GM12801 (cell line): Measurements from ENCODE around the gene ARMC9.

Experiments used
- TF ChIP-seq, protein P1 (sequence below): IDR thresholded peaks from one replicate; pipeline ENCODE4 v1.5.1; 2011; ENCODE audit warnings: control low read depth; ENCODE audit not compliant: insufficient read length; ENCODE audit errors: extremely low read depth

ARMC9 gene

DNA sequence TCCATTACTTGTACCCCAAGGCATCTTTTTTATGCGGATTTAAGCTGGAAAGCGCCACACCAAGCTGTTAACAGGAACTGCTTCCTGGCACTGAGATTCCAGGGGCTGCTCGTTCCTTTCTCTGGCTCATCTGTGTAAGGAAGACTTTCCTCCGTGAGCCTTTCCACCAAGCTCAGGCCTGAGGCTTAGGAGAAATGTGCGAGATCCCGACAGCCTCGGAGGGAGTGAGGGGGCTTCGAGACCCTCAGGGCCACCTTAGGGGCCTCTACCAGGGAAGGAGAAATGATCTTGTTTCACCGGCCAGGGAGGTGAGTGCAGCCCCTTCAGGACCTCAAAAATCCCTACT is 214.2 kb downstream of the ARMC9 start:
- TF ChIP-seq, protein P1, sequence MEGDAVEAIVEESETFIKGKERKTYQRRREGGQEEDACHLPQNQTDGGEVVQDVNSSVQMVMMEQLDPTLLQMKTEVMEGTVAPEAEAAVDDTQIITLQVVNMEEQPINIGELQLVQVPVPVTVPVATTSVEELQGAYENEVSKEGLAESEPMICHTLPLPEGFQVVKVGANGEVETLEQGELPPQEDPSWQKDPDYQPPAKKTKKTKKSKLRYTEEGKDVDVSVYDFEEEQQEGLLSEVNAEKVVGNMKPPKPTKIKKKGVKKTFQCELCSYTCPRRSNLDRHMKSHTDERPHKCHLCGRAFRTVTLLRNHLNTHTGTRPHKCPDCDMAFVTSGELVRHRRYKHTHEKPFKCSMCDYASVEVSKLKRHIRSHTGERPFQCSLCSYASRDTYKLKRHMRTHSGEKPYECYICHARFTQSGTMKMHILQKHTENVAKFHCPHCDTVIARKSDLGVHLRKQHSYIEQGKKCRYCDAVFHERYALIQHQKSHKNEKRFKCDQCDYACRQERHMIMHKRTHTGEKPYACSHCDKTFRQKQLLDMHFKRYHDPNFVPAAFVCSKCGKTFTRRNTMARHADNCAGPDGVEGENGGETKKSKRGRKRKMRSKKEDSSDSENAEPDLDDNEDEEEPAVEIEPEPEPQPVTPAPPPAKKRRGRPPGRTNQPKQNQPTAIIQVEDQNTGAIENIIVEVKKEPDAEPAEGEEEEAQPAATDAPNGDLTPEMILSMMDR: no peak

- TF ChIP-seq, protein P1: no peak
Measured at GRCh38 chr2:231413456-231413855, 215.0 kb downstream of the ARMC9 start.

DNA sequence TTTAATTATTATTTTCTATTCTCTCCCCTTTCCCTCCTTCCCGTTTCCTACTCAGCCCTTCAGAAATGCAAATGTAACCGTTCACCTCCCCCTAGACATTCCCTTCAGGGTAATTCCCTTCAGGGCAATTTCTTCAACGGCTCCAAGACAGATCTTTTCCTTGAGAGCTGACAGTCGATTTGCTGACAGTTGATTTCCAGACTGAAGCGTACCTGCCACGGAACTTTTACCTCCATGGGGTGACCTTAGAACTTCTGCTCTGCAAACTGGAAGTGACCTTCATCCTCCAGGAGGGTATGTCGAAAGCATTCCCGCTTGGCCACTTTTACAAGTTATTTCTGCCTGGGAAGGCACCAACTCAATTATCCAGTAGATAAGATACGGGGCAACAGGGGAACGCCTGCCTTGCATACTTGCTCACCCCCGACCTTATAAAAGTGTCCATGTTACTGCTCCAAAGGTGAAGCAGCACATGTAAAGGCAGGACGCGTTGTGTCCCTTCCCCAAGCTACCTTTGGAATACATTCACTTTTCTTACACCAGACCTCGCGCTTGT is 215.6 kb downstream of the ARMC9 start:
- TF ChIP-seq, protein P1: no peak

- TF ChIP-seq, protein P1: no peak
Measured at GRCh38 chr2:231415029-231415428, 216.6 kb downstream of the ARMC9 start.

DNA sequence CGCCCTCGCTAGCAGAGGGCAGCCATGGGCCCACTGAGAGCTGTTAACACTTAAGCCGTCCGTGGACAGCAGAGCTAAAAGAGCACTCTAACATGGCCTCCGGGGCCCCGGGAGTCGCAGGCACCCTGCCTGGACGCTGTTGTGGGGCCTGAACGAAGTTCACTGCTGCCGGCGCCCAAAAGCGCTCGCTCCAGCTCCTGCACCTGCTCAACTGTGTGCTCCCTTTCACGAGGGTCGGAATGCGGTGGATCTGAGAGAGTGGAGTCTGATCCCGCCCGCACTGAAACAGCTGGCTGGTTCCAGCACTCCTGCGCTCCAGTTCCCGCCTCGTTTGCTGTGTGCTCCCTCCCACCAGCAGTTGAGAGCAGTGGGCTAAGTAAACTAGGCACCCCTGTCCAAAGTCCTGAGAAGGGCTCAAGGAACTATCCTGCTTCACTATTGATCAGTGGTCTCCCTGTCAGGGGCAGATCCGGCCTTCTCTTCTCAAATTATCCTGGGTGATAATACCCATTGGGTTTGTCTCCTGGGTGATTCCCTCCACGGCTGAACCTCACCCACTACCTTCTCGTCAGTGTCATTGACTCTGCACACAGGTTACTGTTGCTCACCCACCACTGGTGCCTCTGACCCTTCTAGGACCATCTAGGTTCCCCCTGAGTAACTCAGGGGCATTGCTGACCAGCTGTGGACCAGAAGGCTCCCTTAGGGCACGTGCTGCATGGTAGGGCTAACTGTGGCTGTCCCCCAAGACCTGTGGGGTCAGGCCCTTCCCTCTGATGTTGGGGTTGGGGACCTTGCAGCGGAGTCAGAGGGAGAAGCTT is 220.6 kb downstream of the ARMC9 start:
- TF ChIP-seq, protein P1: no peak

DNA sequence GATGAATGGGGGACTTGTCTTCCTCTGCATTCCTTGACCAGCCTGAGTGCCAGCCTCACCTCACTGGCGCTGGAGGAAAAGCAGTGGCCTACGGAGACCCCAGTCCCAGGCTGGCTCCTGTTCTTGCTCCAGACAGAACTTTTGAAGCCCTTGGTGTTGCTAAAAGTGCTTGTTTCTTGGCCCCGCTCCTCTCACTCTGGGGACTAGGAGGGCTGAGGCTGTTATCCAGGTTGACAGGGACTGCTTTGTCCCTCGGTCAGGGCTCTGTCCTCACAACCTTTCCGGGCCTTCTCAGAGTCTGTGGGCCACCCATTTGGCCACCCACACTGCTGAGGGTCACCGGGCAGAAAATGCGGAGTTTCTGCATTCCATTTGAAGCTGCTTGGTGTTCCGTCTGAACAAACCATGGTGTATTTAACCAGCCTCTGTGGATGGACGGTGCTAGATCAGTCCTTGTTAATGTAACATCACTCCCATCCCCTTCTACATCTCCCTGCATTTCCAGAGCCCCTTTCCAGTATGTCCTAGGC is 222.7 kb downstream of the ARMC9 start:
- TF ChIP-seq, protein P1: no peak

GRCh38 chr2:231422056-231422455 is 223.6 kb downstream of the ARMC9 start:
- TF ChIP-seq, protein P1: no peak
